ENCODE measurements around the gene NMT2.

NMT2 gene

GRCh38 chr10:15140698-15141097 is 27.8 kb downstream of the NMT2 start:
- DNase-seq = no peak

DNA sequence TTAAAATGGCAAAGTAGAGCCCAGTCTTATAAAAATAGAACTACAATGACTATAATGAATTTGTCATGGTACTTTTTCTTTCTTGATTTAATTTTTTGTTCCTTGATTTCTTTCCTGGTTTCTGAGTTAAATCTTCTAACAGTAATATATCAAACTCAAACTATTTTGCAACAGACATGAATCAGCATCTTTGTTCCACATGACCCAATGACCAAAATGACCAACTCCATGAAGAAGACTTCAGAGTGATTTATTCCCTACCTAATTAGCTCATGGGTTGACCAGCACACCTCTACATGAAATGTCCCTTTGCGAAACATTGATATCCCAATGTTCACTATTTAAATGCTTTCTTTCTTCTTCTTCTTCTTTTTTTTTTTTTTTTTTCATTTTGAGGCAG is 30.9 kb downstream of the NMT2 start:
- peak in 1 of 2 donors; percentile 25 for DNase-seq

GRCh38 chr10:15137036-15137359 is 31.5 kb downstream of the NMT2 start:
- DNase-seq = no peak

DNA sequence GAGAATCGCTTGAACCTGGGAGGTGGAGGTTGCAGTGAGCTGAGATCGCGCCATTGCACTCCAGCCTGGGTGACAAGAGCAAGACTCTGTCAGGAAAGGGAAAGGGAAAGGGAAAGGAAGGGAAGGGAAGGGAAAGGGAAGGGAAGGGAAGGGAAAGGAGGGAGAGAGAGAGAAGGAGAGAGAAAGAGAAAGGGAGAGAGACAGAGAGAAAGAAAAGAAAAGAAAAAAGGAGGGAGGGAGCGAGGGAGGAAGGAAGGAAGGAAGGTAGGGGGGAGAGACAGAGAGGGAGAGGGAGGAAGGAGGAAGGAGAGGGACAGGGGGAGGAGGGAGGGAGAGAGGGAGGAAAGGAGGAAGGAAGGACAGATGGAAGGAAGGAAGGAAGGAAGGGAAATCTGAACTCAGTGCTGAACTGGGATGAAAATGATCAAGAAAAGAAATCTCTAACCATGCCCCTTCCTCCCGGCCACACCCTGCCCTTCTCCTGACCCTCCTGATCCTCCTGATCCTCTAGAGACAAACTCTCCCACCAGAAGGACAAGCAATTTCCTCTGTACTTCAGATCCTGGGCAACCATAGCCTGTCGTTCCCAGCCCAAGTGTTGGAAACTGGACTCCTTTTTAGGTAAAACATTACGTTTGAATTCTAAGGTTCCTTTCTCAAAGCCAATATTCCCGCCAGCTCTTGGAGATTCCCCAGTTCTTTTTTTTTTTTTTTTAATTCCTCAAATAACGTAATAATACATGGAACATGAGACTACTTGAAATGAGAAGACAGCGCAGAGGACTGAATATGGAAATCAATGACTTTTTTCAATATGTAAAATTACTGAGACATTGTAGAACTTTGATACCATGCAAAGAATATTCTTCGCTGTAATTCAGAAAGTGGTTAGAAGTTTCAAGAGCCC is 32.1 kb downstream of the NMT2 start:
- DNase-seq = no peak

- no peak for DNase-seq
Observed at GRCh38 chr10:15131330-15131729, 37.2 kb downstream of the NMT2 start.

GRCh38 chr10:15124908-15125307 is 43.6 kb downstream of the NMT2 start:
- no peak for DNase-seq

- DNase-seq = no peak
Observed at GRCh38 chr10:15124190-15124589, 44.3 kb downstream of the NMT2 start.

DNA sequence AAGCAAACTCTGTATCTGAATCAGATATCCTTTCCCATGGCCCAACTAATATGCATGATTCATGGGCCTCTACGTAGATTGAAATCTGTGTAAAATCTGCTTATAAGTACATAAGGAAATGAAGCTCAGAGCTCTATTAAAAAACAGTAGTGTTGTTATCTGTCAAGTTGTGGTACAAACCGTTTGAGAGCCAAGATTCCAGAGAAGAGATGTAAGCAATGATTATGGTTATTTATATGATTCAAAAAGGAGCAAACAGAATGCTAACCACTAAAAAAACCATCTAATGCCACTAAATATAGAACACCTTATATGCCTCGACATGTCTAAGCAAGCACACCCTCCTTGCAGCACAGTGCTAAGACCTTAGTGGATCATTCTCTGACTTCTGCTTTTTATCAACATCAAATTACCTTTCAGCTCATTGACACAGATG is 44.7 kb downstream of the NMT2 start:
- DNase-seq = no peak

GRCh38 chr10:15122477-15123030 is 45.9 kb downstream of the NMT2 start:
- no peak for DNase-seq

- DNase-seq = no peak
Observed at GRCh38 chr10:15121707-15122106, 46.8 kb downstream of the NMT2 start.

DNA sequence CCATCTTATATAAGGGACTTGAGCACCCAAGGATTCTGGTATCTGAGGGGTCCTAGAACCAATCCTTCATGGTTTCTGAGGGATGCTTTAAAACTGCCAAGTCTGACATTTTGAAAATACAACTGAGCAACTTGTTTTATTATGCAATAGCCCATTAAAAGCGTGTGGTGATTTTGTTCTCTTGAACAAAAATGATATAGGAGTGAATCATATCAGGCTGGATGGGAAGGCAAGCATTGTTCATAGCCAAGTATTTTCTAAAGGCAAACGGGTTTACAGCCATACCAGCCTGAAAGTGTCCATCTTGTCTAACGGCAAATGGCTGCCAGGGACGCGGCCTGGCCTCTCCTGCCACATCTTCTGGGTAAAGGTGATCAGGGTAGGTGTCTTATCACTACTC is 48.0 kb downstream of the NMT2 start:
- no peak for DNase-seq

DNA sequence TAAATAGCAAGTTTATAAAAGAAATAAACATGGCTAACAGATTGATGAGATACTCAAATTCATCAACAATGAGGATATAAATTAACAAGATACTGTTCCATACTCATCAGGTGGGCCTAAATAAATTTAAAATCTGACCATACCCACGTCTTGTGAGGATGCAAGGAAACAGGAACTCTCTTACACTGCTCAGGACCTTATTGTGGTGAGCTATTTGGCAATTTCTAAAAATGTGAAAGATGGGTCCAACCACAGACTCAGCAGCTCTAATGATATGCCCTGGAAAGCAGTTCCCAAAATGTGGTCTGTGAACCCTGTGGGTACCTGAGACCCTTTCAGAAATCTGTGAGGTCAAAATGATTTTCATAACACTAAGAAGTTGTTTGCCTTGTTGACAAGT is 49.9 kb downstream of the NMT2 start:
- no peak for DNase-seq

- DNase-seq = no peak
Observed at GRCh38 chr10:15116225-15116624, 52.3 kb downstream of the NMT2 start.

DNA sequence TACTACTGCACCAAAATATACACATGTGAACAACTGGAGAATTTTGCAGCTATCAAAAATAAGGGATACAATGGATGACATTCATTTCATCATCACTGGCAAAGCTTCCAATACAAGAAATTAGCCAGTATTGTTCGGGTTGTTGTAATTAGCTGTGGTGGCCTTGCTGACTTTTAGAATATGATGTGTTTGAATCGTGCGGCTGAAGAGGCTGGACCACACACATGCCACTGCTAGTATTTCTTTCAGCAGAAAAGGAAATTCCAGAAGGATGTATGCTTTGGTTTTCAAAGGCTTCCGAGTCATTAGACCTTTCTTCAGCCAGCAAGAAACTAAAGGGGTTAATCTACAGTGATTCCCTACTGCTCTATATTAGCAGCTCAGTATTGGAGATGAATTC is 54.7 kb downstream of the NMT2 start:
- no peak for DNase-seq

GRCh38 chr10:15112657-15113056 is 55.8 kb downstream of the NMT2 start:
- no peak for DNase-seq

GRCh38 chr10:15106352-15107013 is 62.0 kb downstream of the NMT2 start:
- peak; percentile 58 to 92 for DNase-seq

- DNase-seq = no peak
Observed at GRCh38 chr10:15103513-15103912, 65.0 kb downstream of the NMT2 start.

DNA sequence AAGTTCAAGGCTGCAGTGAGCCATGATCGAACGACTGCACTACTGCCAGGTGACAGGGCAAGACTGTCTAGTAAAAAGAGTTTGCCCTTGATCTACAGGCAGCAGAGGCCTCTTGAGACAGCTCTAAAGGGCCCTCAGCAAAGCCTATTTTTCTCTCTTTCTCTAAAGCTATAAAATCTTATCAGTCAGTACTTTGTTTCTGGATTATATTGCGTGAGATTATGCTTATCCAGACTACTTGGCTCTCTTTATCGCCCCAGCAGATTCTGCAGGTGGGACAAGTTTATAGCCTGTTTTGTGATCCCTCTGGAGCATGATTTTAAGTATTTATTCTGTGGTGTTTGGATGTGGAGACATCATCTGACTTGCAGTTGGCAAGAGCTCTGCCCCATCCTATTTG is 68.6 kb downstream of the NMT2 start:
- DNase-seq = no peak

GRCh38 chr10:15097011-15097812 is 71.3 kb downstream of the NMT2 start, which contains the start of gene RPP38:
TSS of gene RPP38 (plus strand) at chr10:15097355. CDS start at chr10:15103315, 5,960 bp downstream.
- peak; percentile 94 to 99 for DNase-seq

DNA sequence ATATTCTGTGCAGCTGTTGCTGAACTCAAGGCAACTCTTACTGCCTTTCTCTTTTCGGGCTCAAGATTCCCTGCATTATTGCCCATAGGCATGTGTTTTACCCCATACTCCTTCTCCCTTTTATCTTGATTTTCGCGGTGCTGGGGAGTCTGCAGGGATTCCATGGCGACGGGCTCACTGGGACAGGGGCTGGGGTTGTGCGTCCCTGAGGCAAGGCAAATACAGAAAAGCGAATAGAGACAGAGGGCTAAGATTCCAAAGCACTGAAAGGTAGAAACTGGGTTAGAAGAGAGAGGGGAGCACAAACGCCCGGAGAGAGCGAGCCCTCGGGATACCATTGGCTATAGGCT is 71.9 kb downstream of the NMT2 start:
- no peak for DNase-seq

DNA sequence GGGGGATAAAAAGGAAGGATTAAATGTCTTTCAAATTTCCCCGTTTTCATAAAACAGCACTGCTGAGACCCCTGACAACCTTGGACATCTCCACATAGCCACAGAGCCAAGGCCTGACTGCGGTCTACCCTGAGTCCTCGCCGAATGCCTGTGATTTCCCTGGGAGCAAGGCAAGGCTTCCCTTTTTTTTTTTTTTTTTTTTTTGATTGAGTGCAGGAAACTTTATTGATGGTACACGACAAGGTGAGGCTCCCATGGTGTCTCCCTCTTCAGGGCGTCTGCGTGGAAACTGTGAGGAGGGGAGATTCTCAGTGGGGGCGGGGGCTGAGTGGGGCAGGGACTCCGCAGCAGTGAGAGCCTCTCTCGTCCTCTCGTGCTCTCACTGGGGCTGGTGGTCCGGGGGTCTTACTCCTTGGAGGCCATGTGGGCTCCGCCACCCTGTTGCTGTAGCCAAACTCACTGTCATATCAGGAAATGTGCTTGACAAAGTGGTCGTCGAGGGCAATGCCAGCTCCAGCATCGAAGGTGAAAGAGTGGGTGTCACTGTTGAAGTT is 75.6 kb downstream of the NMT2 start:
- no peak for DNase-seq

GRCh38 chr10:15091418-15091817 is 77.1 kb downstream of the NMT2 start:
- no peak for DNase-seq
